Measurements from ENCODE around the gene ADPRH.

Gene ADPRH

DNA sequence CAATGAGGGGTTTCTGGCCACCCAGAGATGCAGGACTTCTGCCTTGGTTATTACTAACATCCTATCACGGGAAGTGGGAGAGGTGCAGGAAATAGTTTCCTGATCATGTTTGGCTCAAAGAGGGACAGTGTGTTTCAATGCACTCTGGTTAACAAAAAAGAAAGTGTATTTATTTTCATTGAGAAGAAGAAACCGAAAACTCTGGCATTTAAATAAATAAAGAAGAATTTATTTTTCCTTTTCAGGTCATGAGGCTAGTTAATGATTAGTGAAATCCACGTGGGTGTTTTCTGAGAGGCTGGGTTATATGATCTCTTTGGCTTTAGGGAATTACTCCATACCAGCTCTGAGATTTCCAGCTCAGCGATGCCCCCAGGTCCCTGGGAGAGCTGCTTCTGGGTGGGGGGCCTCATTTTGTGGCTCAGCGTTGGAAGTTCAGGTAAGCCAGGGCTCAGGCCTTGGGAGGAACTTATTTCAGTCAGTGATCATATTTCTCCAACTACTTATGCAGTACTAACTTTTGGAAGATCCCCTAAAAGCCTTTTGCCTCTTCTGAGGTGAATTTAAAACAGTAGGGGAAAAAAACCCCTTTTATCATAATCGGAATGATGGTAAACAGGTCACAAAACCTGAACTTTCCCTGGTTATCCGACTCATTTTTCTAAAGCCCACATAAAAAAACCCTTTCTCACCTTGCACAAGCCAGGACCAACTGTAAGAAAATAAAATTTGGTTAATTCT, 18.4 kb downstream of the ADPRH start, which contains the start of gene PLA1A:
Gene PLA1A, plus strand, starts transcription at position 338 of the 741 bp plus-strand sequence. Its CDS starts 29 bp downstream, at position 367.
- H3K4me3 Mint-ChIP-seq = no peak within 1 kb of the TSS
- H3K27me3 Mint-ChIP-seq = no peaks in the 10 kb centered on the region
- peaks cover 27% of the 10 kb centered on the region for H3K4me1 Mint-ChIP-seq (ENCODE audit: low read depth)
- no peaks in the 10 kb centered on the region for H3K9me3 Mint-ChIP-seq
- H3K27ac Mint-ChIP-seq = no peak within 1 kb of the TSS
- DNase-seq = no peak
- no peaks in the 10 kb centered on the region for H3K36me3 Mint-ChIP-seq (ENCODE audit: low read depth)

DNA sequence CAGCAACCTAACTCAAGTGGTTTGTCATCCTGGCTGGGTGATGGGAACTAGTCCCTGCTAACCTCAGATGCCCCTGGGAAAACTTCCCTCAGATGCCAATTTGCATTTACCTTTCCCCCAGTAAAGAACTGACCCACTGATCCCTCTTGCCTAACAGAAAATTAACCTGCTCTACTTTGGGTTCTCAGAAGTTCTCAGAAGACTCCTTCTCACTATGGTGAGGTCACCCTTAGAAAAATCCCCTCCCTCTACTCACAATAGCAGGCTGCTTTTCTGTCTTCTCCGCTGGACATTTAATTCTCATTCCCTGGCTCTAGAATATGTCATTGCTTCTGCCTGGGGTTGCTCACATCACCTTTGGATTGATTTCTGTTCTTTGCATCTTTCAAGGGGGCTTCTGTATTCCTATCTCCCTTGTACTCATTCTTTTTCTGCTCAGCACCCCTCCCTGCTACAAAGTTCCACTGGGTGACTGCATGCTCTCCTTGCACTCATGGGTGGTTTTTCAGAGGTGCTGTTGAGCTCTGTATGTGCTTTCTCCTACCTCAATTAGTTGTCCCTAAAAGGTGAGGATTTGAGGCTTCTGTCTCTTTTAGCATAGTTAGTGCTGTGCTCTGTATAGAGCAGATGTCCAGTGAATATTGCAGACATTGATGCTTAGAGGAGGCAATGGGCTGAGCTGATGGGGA, 19.3 kb downstream of the ADPRH start:
- no peaks in the 10 kb centered on the region for H3K9me3 Mint-ChIP-seq
- DNase-seq = no peak
- H3K4me3 Mint-ChIP-seq = no peak overlapping the region
- H3K4me1 Mint-ChIP-seq (ENCODE audit: low read depth) = peaks cover 27% of the 10 kb centered on the region
- no peaks in the 10 kb centered on the region for H3K36me3 Mint-ChIP-seq (ENCODE audit: low read depth)
- H3K27ac Mint-ChIP-seq = no peak overlapping the region
- no peaks in the 10 kb centered on the region for H3K27me3 Mint-ChIP-seq

DNA sequence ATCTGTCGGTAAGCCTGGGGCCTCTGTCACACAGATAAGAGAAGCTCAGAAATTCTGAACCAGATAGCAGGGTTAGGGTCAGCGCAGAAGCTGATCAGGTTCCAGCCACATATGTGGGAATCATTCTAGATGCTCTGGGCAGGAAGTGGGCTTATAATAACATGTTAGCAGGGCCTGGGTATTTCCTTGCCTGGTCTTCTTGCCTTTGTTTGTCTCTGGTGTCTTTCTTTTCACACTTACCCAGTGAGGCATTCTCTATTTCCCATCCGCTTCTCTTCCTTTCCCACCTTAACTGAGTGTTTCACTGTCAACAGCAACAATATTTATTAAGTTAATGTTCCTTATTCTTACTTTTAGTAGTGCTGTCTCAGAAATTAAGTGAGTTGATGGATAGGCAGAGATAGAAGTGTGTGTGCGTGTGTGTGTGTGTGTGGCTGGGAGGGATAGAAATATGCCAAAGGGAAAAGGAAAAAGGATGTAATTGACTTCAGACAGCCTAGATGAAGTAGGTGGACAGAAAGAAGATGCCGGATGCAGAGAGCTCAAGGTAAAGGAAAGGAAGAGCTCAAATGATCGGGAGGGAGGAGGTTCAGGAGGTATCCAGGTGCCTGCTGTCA, 20.4 kb downstream of the ADPRH start:
- H3K4me1 Mint-ChIP-seq (ENCODE audit: low read depth) = peaks cover 28% of the 10 kb centered on the region
- no peaks in the 10 kb centered on the region for H3K27me3 Mint-ChIP-seq
- no peak overlapping the region for H3K27ac Mint-ChIP-seq
- DNase-seq = no peak
- H3K4me3 Mint-ChIP-seq = no peak overlapping the region
- no peaks in the 10 kb centered on the region for H3K9me3 Mint-ChIP-seq
- no peaks in the 10 kb centered on the region for H3K36me3 Mint-ChIP-seq (ENCODE audit: low read depth)

DNA sequence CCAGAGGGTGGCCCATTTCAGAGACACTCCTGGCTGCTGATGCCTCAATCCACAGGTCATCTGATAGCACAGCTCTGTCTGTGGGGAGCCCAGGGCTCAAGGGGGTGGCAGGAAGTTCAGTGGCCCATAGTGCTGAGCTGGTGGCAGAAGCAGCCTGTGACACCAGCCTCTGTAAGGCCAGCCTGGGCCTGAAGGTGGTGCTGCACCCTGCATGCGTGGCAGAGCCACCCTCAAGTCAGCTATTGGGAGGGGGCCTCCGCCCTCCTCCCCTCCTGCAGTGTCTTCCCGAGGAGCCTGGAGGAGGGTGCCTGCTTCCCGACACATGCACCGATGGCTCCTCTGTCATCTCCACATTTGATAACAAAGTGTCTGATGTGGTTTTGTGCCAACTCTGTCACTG, 21.4 kb downstream of the ADPRH start:
- H3K27ac Mint-ChIP-seq = peak overlapping the region; percentile 24
- peaks cover 33% of the 10 kb centered on the region for H3K4me1 Mint-ChIP-seq (ENCODE audit: low read depth)
- no peaks in the 10 kb centered on the region for H3K27me3 Mint-ChIP-seq
- DNase-seq = peak; percentile 37
- no peaks in the 10 kb centered on the region for H3K9me3 Mint-ChIP-seq
- no peak overlapping the region for H3K4me3 Mint-ChIP-seq
- H3K36me3 Mint-ChIP-seq (ENCODE audit: low read depth) = no peaks in the 10 kb centered on the region

DNA sequence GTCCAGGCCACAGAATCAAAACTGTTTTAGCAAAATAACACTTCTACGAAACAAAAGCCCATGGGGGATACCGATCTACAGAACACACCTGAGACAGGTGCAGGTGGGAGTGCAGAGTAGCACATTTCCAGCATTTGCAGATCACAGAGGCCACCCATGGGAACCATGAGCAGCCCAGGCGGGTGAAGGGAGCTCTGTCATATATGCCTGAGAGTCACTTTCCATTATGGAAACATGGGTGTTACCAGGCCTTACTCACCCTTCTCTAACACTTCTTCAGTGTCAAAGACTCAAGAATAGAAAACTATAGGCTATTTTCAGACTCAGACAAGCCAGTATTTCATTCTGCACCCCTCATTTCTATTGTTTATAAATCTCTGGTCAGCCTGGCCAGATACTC, 21.9 kb downstream of the ADPRH start:
- H3K27me3 Mint-ChIP-seq = no peaks in the 10 kb centered on the region
- no peaks in the 10 kb centered on the region for H3K9me3 Mint-ChIP-seq
- no peak for DNase-seq
- peaks cover 30% of the 10 kb centered on the region for H3K4me1 Mint-ChIP-seq (ENCODE audit: low read depth)
- peak overlapping the region; percentile 24 for H3K27ac Mint-ChIP-seq
- no peak overlapping the region for H3K4me3 Mint-ChIP-seq
- H3K36me3 Mint-ChIP-seq (ENCODE audit: low read depth) = no peaks in the 10 kb centered on the region

DNA sequence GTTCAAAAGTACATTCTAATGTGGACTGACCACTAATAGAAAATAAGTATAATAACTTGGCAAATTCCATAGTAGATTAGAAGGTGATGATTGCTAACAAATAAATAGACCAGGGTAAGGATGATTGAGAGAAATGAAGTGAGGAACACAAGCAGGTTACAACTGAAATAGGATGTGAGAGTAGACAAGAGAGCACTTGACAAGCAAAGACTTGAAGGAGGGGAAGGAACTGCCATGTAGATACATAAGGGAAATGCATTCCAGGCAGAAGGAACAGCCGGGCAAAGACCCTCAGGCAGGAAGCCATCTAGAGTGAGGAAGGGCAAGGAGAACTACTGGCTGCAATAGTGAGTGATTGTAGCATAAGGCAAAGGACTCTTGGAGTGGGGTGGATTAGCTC, 23.4 kb downstream of the ADPRH start:
- H3K27ac Mint-ChIP-seq = no peak overlapping the region
- no peaks in the 10 kb centered on the region for H3K36me3 Mint-ChIP-seq (ENCODE audit: low read depth)
- H3K4me1 Mint-ChIP-seq (ENCODE audit: low read depth) = peaks cover 26% of the 10 kb centered on the region
- H3K4me3 Mint-ChIP-seq = no peak overlapping the region
- no peak for DNase-seq
- peaks cover 4% of the 10 kb centered on the region for H3K27me3 Mint-ChIP-seq
- H3K9me3 Mint-ChIP-seq = no peaks in the 10 kb centered on the region

DNA sequence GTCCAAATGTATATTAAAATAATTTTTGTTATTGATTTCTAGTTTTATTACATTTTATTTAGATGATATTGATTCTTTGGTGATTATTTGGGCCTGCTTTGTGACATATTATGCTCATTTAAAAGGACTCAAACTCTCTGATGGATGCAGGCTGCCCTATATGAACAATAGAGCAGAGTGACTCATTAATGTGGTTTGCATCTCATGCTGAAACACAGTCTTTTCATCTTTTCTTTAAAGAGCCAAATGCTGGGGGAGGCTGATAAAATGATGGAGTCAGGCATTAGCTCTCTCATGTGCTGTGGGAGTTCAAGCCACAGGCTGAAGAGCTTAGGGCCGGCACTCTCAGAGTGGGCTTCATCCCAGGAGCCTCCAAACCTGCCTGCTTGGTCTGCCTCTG, 25.6 kb downstream of the ADPRH start:
- no peak for DNase-seq
- Mint-ChIP-seq H3K27ac (no peak overlapping the region), H3K4me3 (no peak overlapping the region), H3K36me3 (ENCODE audit: low read depth) (no peaks in the 10 kb centered on the region), H3K27me3 (peaks cover 13% of the 10 kb centered on the region), H3K4me1 (ENCODE audit: low read depth) (peaks cover 19% of the 10 kb centered on the region), H3K9me3 (no peaks in the 10 kb centered on the region)

DNA sequence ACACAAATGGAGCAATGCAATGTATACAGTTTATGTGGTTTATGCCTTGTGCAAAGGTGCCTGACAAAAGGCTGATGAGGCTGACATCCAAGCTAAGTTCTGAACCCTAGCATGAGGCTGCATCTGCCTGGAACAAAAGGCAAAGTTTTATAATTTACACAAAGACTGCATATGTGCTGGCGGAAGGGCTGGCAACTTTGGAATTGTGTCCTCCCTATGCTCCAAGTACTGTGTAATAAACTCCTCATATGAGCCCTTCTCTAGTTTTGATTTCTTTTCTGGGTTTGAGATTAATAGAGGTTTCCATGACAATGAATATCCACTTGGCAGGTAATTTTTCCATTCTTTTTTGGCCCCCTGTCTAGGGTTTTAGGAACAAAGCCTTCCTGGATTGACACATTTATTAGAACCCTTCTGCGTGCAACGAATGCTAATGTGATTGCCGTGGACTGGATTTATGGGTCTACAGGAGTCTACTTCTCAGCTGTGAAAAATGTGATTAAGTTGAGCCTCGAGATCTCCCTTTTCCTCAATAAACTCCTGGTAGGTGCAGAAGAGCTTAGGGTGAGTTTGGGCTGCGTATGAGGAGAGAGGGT, 29.2 kb downstream of the ADPRH start:
- Mint-ChIP-seq H3K27me3 (peaks cover 24% of the 10 kb centered on the region), H3K27ac (no peak overlapping the region), H3K4me3 (no peak overlapping the region), H3K4me1 (ENCODE audit: low read depth) (peaks cover 6% of the 10 kb centered on the region), H3K36me3 (ENCODE audit: low read depth) (no peaks in the 10 kb centered on the region), H3K9me3 (no peaks in the 10 kb centered on the region)
- no peak for DNase-seq

DNA sequence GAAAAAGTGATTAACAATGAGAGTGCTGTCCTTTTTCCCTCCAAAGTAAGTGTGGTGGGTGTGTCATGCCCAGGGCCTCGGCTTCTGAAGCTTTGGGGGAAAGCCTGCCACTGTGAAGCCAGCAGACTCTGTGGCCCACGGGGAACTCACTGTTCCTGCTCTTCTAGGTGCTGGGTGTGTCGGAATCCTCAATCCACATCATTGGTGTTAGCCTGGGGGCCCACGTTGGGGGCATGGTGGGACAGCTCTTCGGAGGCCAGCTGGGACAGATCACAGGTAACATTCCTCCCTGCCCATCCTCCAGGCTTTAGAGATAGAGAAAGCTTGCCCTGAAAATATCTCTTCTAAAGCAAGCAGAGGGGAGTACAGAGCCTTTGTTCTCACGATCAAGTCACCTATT, 30.0 kb downstream of the ADPRH start:
- no peaks in the 10 kb centered on the region for H3K36me3 Mint-ChIP-seq (ENCODE audit: low read depth)
- H3K27ac Mint-ChIP-seq = no peak overlapping the region
- H3K4me3 Mint-ChIP-seq = no peak overlapping the region
- H3K9me3 Mint-ChIP-seq = no peaks in the 10 kb centered on the region
- H3K27me3 Mint-ChIP-seq = peaks cover 24% of the 10 kb centered on the region
- H3K4me1 Mint-ChIP-seq (ENCODE audit: low read depth) = peaks cover 6% of the 10 kb centered on the region
- no peak for DNase-seq

DNA sequence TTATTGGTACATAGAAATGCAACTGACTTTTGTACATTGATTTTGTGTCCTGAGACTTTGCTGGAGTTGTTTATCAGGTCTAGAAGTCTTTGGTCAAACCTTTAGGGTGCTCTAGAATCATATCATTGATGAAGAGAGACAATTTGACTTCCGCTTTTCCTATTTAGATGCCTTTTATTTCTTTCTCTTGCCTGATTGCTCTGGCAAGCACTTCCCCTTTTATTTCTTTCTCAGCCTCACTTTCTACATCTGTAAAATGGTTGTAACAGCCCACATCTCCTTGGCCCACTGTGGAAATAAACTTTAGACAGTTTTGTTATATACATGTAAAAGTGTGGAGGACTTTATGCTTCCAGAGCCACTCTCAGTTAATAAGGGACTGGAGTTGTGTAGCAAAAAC, 32.4 kb downstream of the ADPRH start:
- no peak overlapping the region for H3K27ac Mint-ChIP-seq
- H3K4me3 Mint-ChIP-seq = no peak overlapping the region
- no peak for DNase-seq
- no peaks in the 10 kb centered on the region for H3K9me3 Mint-ChIP-seq
- no peaks in the 10 kb centered on the region for H3K4me1 Mint-ChIP-seq (ENCODE audit: low read depth)
- H3K36me3 Mint-ChIP-seq (ENCODE audit: low read depth) = no peaks in the 10 kb centered on the region
- peaks cover 24% of the 10 kb centered on the region for H3K27me3 Mint-ChIP-seq

DNA sequence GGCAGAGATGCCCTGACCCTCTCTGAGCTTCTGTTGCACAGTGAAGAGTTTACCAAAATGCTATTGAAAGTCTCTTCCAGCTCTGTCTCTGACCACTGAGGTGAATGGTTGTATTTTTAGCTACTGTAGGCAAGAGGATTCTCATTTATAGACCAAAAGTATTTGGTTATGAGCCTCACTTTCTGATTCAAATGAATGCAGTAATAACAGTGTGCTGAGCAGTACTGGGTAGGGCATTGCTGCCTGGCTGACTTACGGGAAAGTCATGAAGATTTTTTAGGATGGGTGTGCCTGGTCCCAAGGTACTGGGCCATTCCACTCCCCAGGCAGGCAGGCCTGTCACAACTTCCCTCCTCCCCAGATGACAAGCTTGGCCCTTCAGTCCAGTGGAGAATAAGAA, 33.9 kb downstream of the ADPRH start:
- DNase-seq = no peak
- Mint-ChIP-seq H3K9me3 (no peaks in the 10 kb centered on the region), H3K36me3 (ENCODE audit: low read depth) (no peaks in the 10 kb centered on the region), H3K27me3 (peaks cover 23% of the 10 kb centered on the region), H3K4me3 (no peak overlapping the region), H3K27ac (no peak overlapping the region), H3K4me1 (ENCODE audit: low read depth) (no peaks in the 10 kb centered on the region)

DNA sequence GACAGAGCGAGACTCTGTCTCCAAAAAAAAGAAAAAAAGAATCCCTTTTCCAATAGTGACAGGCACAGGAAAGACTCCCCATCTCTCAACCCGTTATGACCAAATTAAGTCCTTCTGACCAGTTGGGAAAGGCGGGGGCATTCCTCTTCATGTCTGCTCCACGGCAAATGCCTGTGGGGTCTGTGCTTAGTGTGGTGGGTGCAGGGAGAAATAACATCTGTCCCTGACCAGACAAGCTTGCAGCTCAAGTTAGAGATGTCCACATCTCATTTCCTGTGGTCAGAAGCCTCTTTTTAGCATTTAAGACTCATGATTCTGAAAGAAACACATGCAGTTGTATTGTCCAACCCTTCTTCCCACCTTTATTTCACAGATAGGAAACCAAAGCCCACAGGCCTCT, 34.6 kb downstream of the ADPRH start:
- no peaks in the 10 kb centered on the region for H3K36me3 Mint-ChIP-seq (ENCODE audit: low read depth)
- no peaks in the 10 kb centered on the region for H3K4me1 Mint-ChIP-seq (ENCODE audit: low read depth)
- no peak overlapping the region for H3K4me3 Mint-ChIP-seq
- no peak for DNase-seq
- H3K9me3 Mint-ChIP-seq = no peaks in the 10 kb centered on the region
- H3K27me3 Mint-ChIP-seq = peaks cover 19% of the 10 kb centered on the region
- no peak overlapping the region for H3K27ac Mint-ChIP-seq

DNA sequence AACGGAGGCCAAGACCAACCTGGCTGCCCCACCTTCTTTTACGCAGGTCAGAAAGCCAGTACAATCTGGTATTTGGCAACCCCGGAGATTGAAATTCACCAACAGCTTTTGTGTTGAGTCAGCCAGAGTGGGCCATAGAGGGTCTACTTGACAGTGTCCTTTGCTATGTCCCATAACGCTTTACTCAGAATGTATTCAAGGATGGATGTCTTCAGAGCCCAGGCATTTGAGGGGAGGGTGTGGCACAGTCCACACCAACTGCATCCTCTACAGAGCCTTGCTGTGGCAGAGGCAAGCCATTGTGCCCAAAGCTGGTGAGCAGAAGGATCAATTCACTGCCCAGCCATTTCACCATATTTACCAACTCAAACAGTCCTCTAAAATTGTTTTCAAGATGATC, 36.8 kb downstream of the ADPRH start:
- Mint-ChIP-seq H3K27me3 (peaks cover 13% of the 10 kb centered on the region), H3K4me3 (no peak overlapping the region), H3K4me1 (ENCODE audit: low read depth) (no peaks in the 10 kb centered on the region), H3K36me3 (ENCODE audit: low read depth) (no peaks in the 10 kb centered on the region), H3K27ac (no peak overlapping the region), H3K9me3 (no peaks in the 10 kb centered on the region)
- no peak for DNase-seq

DNA sequence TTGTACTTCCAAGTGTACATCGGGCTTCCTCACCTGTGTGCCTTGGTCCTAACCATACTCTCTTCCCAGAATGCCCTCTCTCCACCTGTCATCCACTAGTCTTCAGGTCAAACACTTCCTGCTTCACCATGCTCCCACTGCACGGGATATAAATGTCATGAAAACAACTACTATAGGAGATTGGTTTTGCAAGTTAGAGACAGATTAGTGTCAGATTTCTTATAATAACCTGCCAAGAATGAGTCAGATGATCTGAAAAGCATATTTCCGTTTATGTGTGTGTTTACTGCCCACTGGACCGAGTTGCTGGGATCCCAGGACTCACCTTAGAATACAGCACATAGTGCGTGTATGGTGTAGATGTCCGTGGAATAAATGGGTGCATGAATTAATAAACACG, 39.8 kb downstream of the ADPRH start:
- Mint-ChIP-seq H3K27ac (no peak overlapping the region), H3K36me3 (ENCODE audit: low read depth) (no peaks in the 10 kb centered on the region), H3K27me3 (peaks cover 6% of the 10 kb centered on the region), H3K4me3 (no peak overlapping the region), H3K9me3 (no peaks in the 10 kb centered on the region), H3K4me1 (ENCODE audit: low read depth) (no peaks in the 10 kb centered on the region)
- DNase-seq = no peak

DNA sequence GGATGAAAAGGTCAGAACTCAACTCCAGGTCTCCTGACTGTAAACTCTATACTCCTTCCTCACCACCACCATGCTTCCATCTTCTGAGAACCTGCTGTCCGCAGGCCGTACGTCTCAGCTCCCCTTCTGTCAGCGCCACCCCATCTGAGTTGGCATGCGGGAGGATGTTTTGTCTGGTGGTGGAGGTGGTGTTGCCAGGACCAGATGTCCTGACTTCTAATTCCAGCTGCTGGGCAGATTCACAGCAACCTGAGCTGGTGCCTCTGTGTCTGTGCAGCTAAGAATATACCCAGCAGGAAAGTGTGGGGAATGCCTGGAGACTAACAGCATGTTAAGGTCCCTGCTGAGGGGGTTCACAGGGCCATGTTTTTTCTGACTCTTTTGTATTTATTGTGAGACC, 41.6 kb downstream of the ADPRH start:
- H3K9me3 Mint-ChIP-seq = no peaks in the 10 kb centered on the region
- H3K27me3 Mint-ChIP-seq = peaks cover 13% of the 10 kb centered on the region
- H3K4me3 Mint-ChIP-seq = no peak overlapping the region
- H3K4me1 Mint-ChIP-seq (ENCODE audit: low read depth) = no peaks in the 10 kb centered on the region
- DNase-seq = no peak
- H3K36me3 Mint-ChIP-seq (ENCODE audit: low read depth) = no peaks in the 10 kb centered on the region
- no peak overlapping the region for H3K27ac Mint-ChIP-seq
